ENCODE results near the gene PDCD7. TPM values are rescaled to one million over a fixed set of nuclear protein-coding genes. Genes with fewer than 3 reads are reported as not detected.
A peak's percentile ranks its signal among the peaks of the same experiment; 100 is the strongest.

PDCD7 gene
- total and polyA plus RNA-seq, 2 of the 13 experiments (the other 11 are each of a cell fraction or from before 2014, with no cell fraction given), result 10.1 to 14.7 TPM

GRCh38 chr15:65171428-65171827 is 37.8 kb upstream of the PDCD7 start (continued):
- TF ChIP-seq AFF4 (CRISPR knock-in tag; IDR thresholded peaks at IDR 0.05) (no peak), ZNF674 (CRISPR knock-in tag; IDR thresholded peaks at IDR 0.05; ENCODE audit: low read depth) (no peak), UBTF (CRISPR knock-in tag; IDR thresholded peaks at IDR 0.05) (no peak), ZFP37 (CRISPR knock-in tag; IDR thresholded peaks at IDR 0.05; ENCODE audit: borderline replicate concordance) (no peak), ZSCAN21 (CRISPR knock-in tag; IDR thresholded peaks at IDR 0.05; ENCODE audit: borderline replicate concordance) (no peak), HBP1 (CRISPR knock-in tag; IDR thresholded peaks at IDR 0.05; ENCODE audit: low read depth) (no peak), CEBPG (CRISPR knock-in tag; IDR thresholded peaks at IDR 0.05) (0 out of 2 replicates have a peak, but pooled peaks have one; percentile 18), MED1 (CRISPR knock-in tag; IDR thresholded peaks at IDR 0.05) (peak; percentile 45), ZKSCAN1 (IDR thresholded peaks at IDR 0.05; ENCODE audit: low read length) (no peak), ZBTB20 (CRISPR knock-in tag; IDR thresholded peaks at IDR 0.05; ENCODE audit: borderline replicate concordance, low read depth) (no peak), HNRNPK (IDR thresholded peaks at IDR 0.05; ENCODE audit: low read depth, low read length, poor library complexity, severe bottlenecking) (no peak), HNRNPUL1 (IDR thresholded peaks at IDR 0.05; ENCODE audit: low read depth, low read length) (no peak), ISL2 (CRISPR knock-in tag; IDR thresholded peaks at IDR 0.05) (no peak), ZNF503 (CRISPR knock-in tag; IDR thresholded peaks at IDR 0.05) (no peak), MYC (CRISPR knock-in tag; IDR thresholded peaks at IDR 0.05; ENCODE audit: borderline replicate concordance) (no peak), MTF1 (CRISPR knock-in tag; IDR thresholded peaks at IDR 0.05) (no peak), NFYB (CRISPR knock-in tag; IDR thresholded peaks at IDR 0.05) (no peak), CAMTA2 (CRISPR knock-in tag; IDR thresholded peaks at IDR 0.05; ENCODE audit: borderline replicate concordance) (no peak), DMAP1 (CRISPR knock-in tag; IDR thresholded peaks at IDR 0.05) (no peak), ZNF749 (CRISPR knock-in tag; IDR thresholded peaks at IDR 0.05; ENCODE audit: borderline replicate concordance) (no peak), TEAD2 (CRISPR knock-in tag; IDR thresholded peaks at IDR 0.05) (no peak), JDP2 (CRISPR knock-in tag; IDR thresholded peaks at IDR 0.05; ENCODE audit: borderline replicate concordance) (no peak), GLI4 (CRISPR knock-in tag; IDR thresholded peaks at IDR 0.05; ENCODE audit: borderline replicate concordance) (no peak)

All from HepG2 (cell line).